Gastroesophageal sphincter (tissue), 4 donors: ENCODE measurements around the gene SP2. TPM values are rescaled to one million over a fixed set of nuclear protein-coding genes. Genes with fewer than 3 reads are reported as not detected.
"Not testable (repeated sequence)": the region's sequence is repeated elsewhere in the genome, so short reads cannot be mapped to it uniquely, and the experiment has no call there.

Source experiments
- ATAC-seq: fragments of 150-250 bp; one replicate; pipeline ENCODE4 v1.9.1; 2016; ENCODE audit warnings: mild to moderate bottlenecking, moderate library complexity
- H3K27ac ChIP-seq, 4 donors: fragments of 200-600 bp; sonication (generic) in 3 of 4; 1 replicate in 3 of 4; 2 replicates in 1 of 4; pipeline ENCODE4 v1.5.1; 2016 to 2019
- H3K27me3 ChIP-seq: fragments of 200-600 bp; sonication (generic); one replicate; pipeline ENCODE4 v1.5.1; 2019
- H3K36me3 ChIP-seq, 2 donors: fragments of 200-600 bp; sonication (generic); one replicate each; pipeline ENCODE4 v1.5.1; 2019; ENCODE audit warnings: control low read depth in 1 of 2
- H3K4me1 ChIP-seq, 3 donors: fragments of 200-600 bp; sonication (generic); 1 replicate in 2 of 3; 2 replicates in 1 of 3; pipeline ENCODE4 v1.5.1; 2016 to 2019; ENCODE audit warnings: control low read depth in 2 of 3
- H3K4me3 ChIP-seq, 2 donors: fragments of 200-600 bp; sonication (generic); one replicate each; pipeline ENCODE4 v1.5.1; 2019; ENCODE audit warnings: mild to moderate bottlenecking in 1 of 2, moderate library complexity in 1 of 2
- H3K9me3 ChIP-seq, 3 donors: fragments of 200-600 bp; sonication (generic); one replicate each; pipeline ENCODE4 v1.5.1; 2017 to 2019; ENCODE audit warnings: control low read depth in 2 of 3
- EP300 ChIP-seq: sonication (generic); formaldehyde crosslinking; IDR thresholded peaks from one replicate; pipeline ENCODE4 v1.6.1; 2017; ENCODE audit warnings: antibody characterized with exemption, mild to moderate bottlenecking
- POLR2A ChIP-seq, 2 donors: fragments of 450-650 bp; IDR thresholded peaks; one replicate each; pipeline ENCODE4 v1.6.1; 2017; ENCODE audit warnings: antibody characterized with exemption in 2 of 2, mild to moderate bottlenecking in 2 of 2, moderate library complexity in 1 of 2
- POLR2AphosphoS5 ChIP-seq: sonication (generic); formaldehyde crosslinking; IDR thresholded peaks from one replicate; pipeline ENCODE4 v1.6.1; 2017; ENCODE audit warnings: antibody characterized with exemption
- WGBS, 2 donors: methylation state at CpG; one replicate each; pipeline ENCODE4 v1.1.5; 2018; ENCODE audit warnings: low coverage in 1 of 2; 5-methylcytosine and 5-hydroxymethylcytosine counted together
- total RNA-seq, 4 donors: library from RNA; depleted of rRNA; stranded (reverse); fragments of >200 nt; gene quantifications; one replicate each; pipeline ENCODE4 v1.1.0, GENCODE V29; 2016
- TF ChIP-seq, protein P1 (sequence below), 4 experiments: fragments of 200-600 bp in 2 of 4; fragments of 450-650 bp in 2 of 4; sonication (generic) in 1 of 4; IDR thresholded peaks; one replicate each; pipeline ENCODE4 v1.5.1; 2017 to 2019; ENCODE audit warnings: antibody characterized with exemption in 4 of 4, mild to moderate bottlenecking in 2 of 4, moderate library complexity in 2 of 4

SP2 gene
- total RNA-seq, 4 donors from 2014 or later, result 3.4 to 16.2 (median 10.0) TPM

DNA sequence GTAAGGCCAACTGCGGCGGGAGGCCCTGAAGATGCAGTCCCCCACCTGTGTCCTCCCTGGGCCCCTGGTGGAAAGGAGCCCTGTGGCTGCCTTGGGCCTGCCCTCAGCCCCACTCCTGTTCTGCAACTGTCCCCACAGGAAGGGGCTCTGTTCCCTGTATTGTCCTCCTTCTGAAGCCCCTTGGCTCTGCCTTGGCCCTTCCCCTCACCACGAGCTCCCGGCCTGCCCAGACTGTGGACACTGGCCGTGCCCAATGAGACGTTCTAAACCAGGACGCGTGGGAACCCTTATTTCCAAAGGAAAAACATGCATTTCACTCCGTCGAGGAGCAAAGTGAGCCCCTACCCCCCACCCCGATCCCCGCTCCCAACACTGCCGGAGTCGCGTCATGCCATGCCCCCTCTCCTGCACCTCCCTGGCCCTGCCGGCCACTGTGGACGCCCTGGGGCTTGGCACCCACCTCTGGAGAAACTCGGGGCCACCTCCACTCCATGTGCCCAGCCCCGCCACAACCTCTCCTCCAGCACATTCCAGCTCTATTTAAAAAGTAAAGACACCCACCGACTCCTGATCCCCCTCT, 31.9 kb downstream of the SP2 start:
- no peak for ATAC-seq
- Histone ChIP-seq H3K36me3 (peaks cover 0 to 79% of the 10 kb centered on the region in 2 donors), H3K27ac (no peak overlapping the region), H3K4me3 (no peak overlapping the region), H3K4me1 (peaks cover 0 to 16% (median 0%) of the 10 kb centered on the region in 3 donors), H3K9me3 (no peaks in the 10 kb centered on the region), H3K27me3 (no peaks in the 10 kb centered on the region)
- TF ChIP-seq POLR2A (IDR thresholded peaks at IDR 0.05) (no peak), EP300 (no peak), POLR2AphosphoS5 (no peak)
- TF ChIP-seq, protein P1, sequence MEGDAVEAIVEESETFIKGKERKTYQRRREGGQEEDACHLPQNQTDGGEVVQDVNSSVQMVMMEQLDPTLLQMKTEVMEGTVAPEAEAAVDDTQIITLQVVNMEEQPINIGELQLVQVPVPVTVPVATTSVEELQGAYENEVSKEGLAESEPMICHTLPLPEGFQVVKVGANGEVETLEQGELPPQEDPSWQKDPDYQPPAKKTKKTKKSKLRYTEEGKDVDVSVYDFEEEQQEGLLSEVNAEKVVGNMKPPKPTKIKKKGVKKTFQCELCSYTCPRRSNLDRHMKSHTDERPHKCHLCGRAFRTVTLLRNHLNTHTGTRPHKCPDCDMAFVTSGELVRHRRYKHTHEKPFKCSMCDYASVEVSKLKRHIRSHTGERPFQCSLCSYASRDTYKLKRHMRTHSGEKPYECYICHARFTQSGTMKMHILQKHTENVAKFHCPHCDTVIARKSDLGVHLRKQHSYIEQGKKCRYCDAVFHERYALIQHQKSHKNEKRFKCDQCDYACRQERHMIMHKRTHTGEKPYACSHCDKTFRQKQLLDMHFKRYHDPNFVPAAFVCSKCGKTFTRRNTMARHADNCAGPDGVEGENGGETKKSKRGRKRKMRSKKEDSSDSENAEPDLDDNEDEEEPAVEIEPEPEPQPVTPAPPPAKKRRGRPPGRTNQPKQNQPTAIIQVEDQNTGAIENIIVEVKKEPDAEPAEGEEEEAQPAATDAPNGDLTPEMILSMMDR (IDR thresholded peaks at IDR 0.05), result no peak
- 40 to 86% methylated on average over 1 to 10 of the region's 20 CpGs for WGBS, 2 donors

DNA sequence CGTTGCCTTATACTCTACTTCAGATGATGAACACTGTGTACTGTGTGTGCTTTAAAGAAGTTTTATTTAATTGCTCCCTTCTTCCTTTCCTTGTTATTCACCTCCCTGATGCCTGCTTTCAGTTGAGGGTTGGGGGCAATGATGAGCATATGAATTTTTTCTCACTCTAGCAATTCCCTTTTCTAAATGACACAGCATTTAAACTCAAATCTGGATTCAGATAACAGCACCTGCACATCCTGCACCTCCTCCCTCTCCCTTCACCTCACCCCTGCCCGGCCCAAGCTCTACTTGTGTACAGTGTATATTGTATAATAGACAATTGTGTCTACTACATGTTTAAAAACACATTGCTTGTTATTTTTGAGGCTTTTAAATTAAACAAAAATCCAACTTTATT, 32.4 kb downstream of the SP2 start:
- no peak for ATAC-seq
- Histone ChIP-seq H3K4me3 (no peak overlapping the region), H3K36me3 (peaks cover 0 to 73% of the 10 kb centered on the region in 2 donors), H3K4me1 (peaks cover 0 to 16% (median 0%) of the 10 kb centered on the region in 3 donors), H3K27ac (no peak overlapping the region), H3K9me3 (no peaks in the 10 kb centered on the region), H3K27me3 (no peaks in the 10 kb centered on the region)
- WGBS, 2 donors, result 57 to 70% methylated on average over 2 of the region's 2 CpGs
- no peak for TF ChIP-seq POLR2A (IDR thresholded peaks at IDR 0.05)
- no peak for TF ChIP-seq POLR2AphosphoS5
- no peak for TF ChIP-seq EP300
- TF ChIP-seq, protein P1 (IDR thresholded peaks at IDR 0.05), result no peak

DNA sequence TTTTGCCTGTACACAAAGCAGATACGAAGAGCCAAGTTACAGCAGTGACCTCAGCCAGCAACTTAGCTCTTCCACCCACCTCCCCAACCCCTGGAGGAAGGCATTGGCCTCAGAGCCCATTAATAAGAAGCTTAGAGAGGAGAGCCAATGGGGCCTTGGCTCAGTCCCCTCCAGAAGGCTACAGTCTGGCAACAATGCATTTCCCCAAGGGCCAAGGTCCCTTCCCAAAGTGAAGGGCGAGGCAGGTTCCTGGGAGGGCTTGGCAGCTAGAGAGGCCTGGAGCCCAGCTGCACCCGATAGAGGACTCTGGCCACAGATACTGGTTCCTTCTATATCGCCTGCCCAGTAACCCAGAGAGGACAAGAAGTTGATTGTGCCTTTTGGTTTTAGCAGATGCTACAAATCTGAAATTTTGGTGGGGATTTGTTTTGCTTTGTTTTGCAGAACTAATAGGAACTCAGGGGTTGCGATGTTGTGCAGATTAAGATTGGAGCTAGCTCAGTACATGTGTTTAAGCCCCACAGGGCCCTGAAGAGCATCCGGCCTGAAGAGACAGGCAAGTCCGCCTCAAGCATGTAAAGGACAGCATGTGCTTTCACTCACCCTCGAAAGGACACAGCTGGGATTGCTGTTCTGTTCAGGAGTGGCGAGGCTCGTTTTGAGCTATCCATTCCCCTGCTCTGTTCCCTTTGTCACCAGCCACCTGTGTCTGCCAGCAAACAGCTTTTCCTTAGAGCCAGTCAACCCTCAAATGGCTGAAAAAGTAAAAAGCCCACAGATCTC, 33.4 kb downstream of the SP2 start:
- Histone ChIP-seq H3K27ac (peak overlapping the region in 2 of 4 donors; percentile 22 to 41), H3K36me3 (peaks cover 0 to 64% of the 10 kb centered on the region in 2 donors), H3K27me3 (no peaks in the 10 kb centered on the region), H3K9me3 (no peaks in the 10 kb centered on the region), H3K4me1 (peaks cover 0 to 16% (median 0%) of the 10 kb centered on the region in 3 donors), H3K4me3 (no peak overlapping the region)
- peak; percentile 44 for ATAC-seq
- WGBS, 2 donors, result 57 to 92% methylated on average over 2 to 4 of the region's 10 CpGs
- TF ChIP-seq POLR2AphosphoS5, result no peak

DNA sequence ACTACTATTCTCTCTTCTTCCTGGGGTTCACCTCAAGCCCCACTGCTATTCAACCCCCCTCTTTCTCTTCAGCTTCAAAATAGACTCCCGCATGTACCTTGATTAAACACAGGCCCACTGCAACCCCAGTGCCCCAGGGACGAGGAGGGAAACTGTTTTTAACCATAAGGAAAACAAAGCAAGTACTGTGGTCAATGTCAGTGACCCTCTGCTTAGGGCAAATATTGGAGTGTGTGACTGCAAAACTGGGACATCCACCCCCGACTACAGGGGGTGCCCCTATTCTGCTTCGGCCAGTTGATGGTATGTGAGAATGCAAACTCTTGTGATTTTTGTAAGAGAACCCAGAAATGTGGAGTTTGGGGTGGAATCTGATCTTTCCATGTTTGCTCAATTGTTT, 35.8 kb downstream of the SP2 start:
- WGBS, 2 donors, result 85 to 94% methylated on average over 3 of the region's 4 CpGs

DNA sequence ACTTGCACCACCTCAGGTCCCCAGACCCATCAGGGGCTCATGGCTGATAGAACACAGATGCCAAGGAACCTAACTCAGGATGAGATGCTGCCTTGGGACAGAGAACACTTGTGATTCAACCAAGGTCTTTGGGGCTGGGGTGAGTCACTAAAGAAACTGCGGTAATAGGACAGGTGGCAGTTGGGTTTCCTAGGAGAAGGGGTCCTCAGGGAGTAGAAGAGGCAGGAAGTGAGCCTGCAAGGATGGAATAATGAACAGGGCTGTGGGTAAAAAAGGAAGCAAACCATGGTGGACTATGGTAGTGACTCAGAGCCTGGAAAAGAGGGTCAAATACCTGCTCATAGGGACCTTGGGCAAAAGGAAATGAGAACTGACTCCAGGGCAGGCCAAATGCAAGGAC, 38.8 kb downstream of the SP2 start:
- no peak for ATAC-seq
- peaks cover 0 to 9% of the 10 kb centered on the region in 2 donors for H3K36me3 ChIP-seq
- H3K27ac ChIP-seq, result no peak overlapping the region
- H3K4me1 ChIP-seq, result peaks cover 0 to 7% (median 0%) of the 10 kb centered on the region in 3 donors
- no peaks in the 10 kb centered on the region for H3K9me3 ChIP-seq
- no peaks in the 10 kb centered on the region for H3K27me3 ChIP-seq
- 82 to 100% methylated on average over 1 of the region's 1 CpG for WGBS, 2 donors
- H3K4me3 ChIP-seq, result no peak overlapping the region
- TF ChIP-seq POLR2AphosphoS5, result no peak
- TF ChIP-seq, protein P1 (IDR thresholded peaks at IDR 0.05), result no peak
- no peak for TF ChIP-seq EP300
- no peak for TF ChIP-seq POLR2A (IDR thresholded peaks at IDR 0.05)

More for the DNA sequence above, 35.8 kb downstream of the SP2 start:
- no peak for ATAC-seq
- TF ChIP-seq POLR2A (IDR thresholded peaks at IDR 0.05) (no peak), EP300 (no peak), POLR2AphosphoS5 (no peak)
- TF ChIP-seq, protein P1 (IDR thresholded peaks at IDR 0.05), result no peak
- H3K36me3 ChIP-seq, result peaks cover 0 to 39% of the 10 kb centered on the region in 2 donors
- no peak overlapping the region for H3K27ac ChIP-seq
- peaks cover 0 to 16% (median 0%) of the 10 kb centered on the region in 3 donors for H3K4me1 ChIP-seq
- no peaks in the 10 kb centered on the region for H3K27me3 ChIP-seq
- H3K9me3 ChIP-seq, result no peaks in the 10 kb centered on the region
- no peak overlapping the region for H3K4me3 ChIP-seq

DNA sequence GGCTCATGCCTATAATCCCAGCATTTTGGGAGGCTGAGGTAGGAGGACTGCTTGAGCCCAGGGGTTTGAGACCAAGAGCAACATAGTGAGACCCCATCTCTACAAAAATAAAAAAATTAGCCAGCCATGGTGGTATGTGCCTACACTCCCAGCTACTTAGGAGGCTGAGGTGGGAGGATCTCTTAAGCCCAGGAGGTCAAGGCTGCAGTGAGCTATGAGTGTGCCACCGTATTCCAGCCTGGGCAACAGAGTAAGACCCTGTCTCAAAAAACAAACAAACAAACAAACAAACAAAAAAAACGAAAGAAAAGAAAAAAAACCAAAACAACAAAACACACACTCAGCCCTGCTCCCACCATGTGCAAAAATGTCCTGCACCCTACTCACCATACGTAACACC, 39.4 kb downstream of the SP2 start:
- H3K27me3 ChIP-seq, H3K36me3 ChIP-seq, ATAC-seq, H3K4me1 ChIP-seq, H3K4me3 ChIP-seq, H3K9me3 ChIP-seq, H3K27ac ChIP-seq: not testable (repeated sequence)
- WGBS, 2 donors, result 72% methylated on average over 3 of the region's 3 CpGs; no CpG with 5 or more reads in 1 of the 2 donors
